Mucosa of gallbladder (tissue), 1 donor: ENCODE data around the gene LENEP. TPM values are rescaled to one million over a fixed set of nuclear protein-coding genes. Genes with fewer than 3 reads are reported as not detected.

Experiments used
- DNase-seq: peaks from one replicate; pipeline ENCODE4 v3.0.0-alpha.2; 2020; ENCODE audit warnings: low spot score
- total RNA-seq: library from RNA; stranded (reverse); gene quantifications from one replicate; pipeline ENCODE4 v1.2.1, GENCODE V29; 2021
- donor health status: DM: no; HTN: no; CAD: no.

Gene LENEP
- total RNA-seq, 1 donor from 2014 or later: not detected

GRCh38 chr1:155010211-155010918 is 17.0 kb downstream of the LENEP start:
- no peak for DNase-seq

DNA sequence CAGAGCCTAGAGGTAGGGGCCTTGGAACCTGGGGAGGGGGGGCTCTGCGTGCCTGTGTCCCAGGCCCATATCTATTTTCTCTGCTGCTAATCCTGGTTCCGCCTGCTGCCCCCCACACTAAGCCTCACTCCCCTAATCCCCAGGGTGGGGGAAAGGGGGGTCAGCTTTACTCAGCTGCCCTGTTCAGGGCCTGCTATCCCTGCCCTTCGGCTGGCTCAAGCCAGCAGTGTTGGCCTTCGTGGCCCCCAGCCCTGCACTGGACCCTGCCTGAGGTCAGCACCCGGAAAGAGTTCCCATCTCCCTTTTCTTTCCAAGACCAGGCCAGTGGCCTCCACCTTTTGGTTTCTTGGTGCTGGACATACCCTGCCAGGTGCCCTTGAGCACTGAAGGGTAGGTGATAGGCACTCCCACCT is 17.6 kb downstream of the LENEP start:
- DNase-seq: no peak

GRCh38 chr1:155011437-155012025 is 18.1 kb downstream of the LENEP start:
- DNase-seq: no peak

DNA sequence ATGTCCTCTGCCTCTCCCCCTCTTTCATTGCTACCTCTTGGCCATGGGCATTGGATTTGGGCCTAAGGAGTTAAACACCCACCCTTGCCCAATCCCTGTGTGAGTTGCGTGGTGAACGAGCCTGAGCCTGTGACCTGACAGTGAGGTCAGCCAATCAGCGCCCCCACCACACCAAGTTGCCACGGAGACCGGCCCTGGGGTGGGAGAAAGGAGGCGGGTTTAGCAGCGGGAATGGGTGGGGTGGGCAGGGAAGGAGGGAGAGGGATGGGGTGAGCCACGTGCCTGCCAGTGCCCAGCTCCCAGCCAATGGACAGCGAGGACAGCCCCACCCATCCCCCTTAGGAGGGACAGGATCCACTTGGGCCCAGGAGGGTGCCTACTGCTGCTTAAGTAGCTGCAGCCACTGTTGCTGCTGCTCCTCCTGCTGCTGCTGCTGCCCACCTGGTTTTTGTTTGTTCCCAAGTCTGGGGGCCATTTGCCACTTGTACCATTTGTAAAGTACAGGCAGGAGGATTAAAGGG is 18.7 kb downstream of the LENEP start:
- DNase-seq: peak; percentile 68

GRCh38 chr1:155012776-155013602 is 19.6 kb downstream of the LENEP start:
- DNase-seq: no peak

DNA sequence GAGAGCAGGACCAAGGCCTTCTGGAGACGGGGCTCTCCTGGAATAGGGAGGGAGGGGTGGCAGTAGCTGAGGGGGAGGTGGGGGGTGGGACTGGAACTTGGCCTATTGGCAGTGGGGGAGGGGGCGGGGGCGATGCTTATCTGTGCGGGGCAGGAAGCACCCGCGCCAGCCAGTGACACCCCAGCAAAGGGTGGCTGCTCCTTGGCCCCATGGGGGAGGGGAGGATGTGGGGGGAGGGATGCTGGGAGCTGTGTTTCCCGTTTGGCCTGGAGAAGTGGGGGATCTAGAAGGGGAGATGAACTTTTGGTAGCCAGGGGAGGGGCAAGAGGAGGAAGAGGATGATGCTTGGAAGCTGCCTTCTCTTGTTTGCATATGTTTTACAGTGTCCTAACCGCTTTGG is 20.2 kb downstream of the LENEP start:
- DNase-seq: no peak

GRCh38 chr1:155014709-155015508 is 21.5 kb downstream of the LENEP start:
- no peak for DNase-seq

DNA sequence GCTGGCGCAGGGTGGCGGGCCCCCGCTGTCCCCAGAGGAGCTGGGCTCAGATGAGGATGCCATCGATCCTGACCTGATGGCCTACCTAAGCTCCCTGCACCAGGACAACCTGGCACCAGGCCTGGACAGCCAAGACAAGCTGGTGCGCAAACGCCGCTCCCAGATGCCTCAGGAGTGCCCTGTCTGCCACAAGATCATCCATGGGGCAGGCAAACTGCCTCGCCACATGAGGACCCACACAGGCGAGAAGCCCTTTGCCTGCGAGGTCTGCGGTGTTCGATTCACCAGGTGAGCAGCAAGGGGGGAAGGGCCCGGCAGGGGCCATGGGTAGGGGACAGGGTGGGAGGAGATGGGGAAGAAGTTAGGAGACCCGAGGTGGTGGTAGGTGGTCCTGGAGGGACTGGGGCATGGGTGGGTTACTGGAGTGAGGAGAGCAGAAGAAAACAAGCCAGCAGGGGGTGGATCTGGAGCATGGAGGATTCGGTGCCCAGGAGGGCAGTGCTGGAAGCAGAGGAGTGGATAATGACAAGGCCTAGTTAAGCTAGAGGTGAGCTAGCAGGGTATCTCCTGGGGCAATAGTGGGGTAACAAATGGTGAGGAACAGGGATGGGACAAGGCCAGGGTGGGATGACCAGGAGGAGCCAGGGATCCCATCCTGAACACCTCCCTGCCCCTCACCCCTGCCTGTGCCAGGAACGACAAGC is 22.3 kb downstream of the LENEP start:
- DNase-seq: no peak

- DNase-seq: no peak
These were observed 22.9 kb downstream of the LENEP start for GRCh38 chr1:155016231-155016831.

- DNase-seq: peak; percentile 89
These were observed 23.9 kb downstream of the LENEP start for GRCh38 chr1:155017041-155017945.

DNA sequence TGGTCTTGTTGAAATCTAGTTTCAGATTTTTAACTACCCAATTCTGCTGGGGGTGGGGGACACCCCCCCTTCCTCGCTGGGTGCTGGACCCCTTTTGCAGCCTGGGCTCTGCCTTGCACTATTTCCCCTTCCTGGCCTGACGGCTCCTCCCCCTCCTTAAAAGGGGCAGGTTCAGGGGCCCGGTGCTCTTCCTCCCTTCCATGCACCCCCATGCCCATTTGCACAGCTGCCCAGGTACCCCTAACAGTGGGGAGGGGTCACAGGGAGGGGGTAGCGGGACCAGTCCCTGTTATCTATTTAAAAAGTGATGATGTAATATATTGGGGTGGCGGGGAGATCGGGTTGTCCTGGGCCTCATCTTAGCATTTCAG is 24.5 kb downstream of the LENEP start:
- no peak for DNase-seq

GRCh38 chr1:155018617-155019348 is 25.4 kb downstream of the LENEP start:
- DNase-seq: no peak

DNA sequence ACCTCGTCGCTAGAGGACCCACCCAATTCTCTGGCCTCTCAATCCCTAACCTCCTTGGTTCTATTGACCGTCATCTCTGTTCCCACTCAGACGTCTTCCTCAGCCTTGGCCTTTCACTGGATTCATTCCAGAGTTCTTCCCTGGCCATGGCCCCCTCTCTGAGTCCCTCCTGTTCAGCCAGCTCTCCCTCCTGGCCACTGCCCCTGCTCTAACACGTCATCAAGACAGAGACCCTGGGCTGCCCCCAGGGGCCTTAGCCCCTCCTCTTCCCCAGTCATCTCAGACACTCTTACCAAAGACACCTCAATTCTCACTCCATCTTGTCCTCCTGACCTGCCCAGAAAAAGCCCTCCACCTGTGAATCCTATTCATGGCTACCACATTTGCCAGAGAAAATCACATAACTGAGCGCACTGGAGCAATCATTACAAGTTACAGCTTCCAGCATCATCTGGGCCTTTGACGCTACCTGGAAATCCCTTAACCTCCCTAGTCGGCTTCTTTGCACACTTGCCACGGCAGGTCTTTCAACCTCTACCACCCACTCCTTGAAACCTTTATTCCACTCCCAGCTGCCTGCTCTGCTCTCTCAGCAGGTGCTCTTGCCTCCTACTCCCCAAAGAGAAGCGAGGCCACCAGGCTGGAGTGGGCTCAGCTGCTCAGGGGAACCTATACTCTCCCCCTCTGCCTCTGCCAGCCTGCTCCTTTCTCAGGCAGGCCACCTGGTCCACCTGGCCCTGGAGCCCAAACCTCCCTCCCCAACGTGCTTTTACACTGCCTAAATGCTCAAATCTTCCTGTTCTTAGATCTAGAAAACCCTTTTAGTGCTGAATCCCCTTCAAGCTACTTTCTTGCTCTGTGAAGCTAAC is 26.2 kb downstream of the LENEP start:
- no peak for DNase-seq

- DNase-seq: no peak
These were observed 28.9 kb downstream of the LENEP start for GRCh38 chr1:155022136-155022926.

DNA sequence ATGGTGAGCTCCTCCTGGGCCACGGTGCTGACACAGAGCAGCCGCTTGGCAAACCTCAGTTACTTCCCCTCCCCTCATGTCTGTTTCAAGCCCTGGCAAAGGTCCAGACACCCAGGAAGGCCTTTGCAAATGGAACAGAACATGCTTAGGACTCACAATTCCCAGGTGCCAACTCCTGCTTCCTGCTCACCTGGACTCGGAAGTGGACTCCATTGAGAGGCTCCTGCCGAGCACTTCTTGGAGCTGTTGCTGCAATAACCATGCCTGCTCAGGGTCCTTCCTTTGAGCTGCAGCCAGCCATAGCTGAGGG is 29.5 kb downstream of the LENEP start:
- DNase-seq: peak; percentile 51

DNA sequence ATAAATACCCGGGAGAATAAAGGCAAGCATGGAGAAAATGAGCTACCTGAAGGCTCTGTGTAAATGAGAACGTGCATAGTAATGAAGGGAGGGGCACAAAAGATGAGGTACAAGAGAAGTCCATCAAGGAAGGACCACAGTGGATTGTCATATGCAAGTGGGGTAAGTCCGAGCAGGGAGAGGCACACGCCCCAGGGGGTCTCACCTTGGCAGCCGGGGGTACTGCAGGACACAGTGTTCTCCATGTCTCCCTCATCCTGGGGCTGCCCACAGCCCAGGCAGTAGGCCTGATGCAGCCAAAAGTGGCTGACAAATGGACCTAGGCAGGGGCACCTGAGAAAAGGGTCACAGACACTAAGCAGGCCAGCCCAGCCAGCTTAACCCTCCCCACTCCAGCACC is 30.2 kb downstream of the LENEP start:
- DNase-seq: no peak

- DNase-seq: no peak
These were observed 30.9 kb downstream of the LENEP start for GRCh38 chr1:155024315-155024714.
